ENCODE measurements around the gene KRTAP9-2.
"Not testable (repeated sequence)": the region's sequence is repeated elsewhere in the genome, so short reads cannot be mapped to it uniquely, and the experiment has no call there.

KRTAP9-2 gene

GRCh38 chr17:41237116-41237515 lies 10.7 kb downstream of the KRTAP9-2 start:
- not testable (repeated sequence) for DNase-seq (ENCODE audit: low read depth)

- DNase-seq (ENCODE audit: low read depth), result not testable (repeated sequence)
Measured at GRCh38 chr17:41237949-41238437, 11.5 kb downstream of the KRTAP9-2 start, which contains the start of gene KRTAP9-8. Gene KRTAP9-8, plus strand, starts transcription at chr17:41237999. Its CDS starts 53 bp downstream, at chr17:41238052.

- DNase-seq (ENCODE audit: low read depth), result not testable (repeated sequence)
Measured at GRCh38 chr17:41246995-41247787, 20.7 kb downstream of the KRTAP9-2 start.

GRCh38 chr17:41249637-41250240 lies 23.3 kb downstream of the KRTAP9-2 start, which contains the start of gene KRTAP9-4:
Gene KRTAP9-4, plus strand, starts transcription at chr17:41249687. Its CDS starts 34 bp downstream, at chr17:41249721.
- DNase-seq (ENCODE audit: low read depth), result not testable (repeated sequence)

- DNase-seq (ENCODE audit: low read depth), result no peak
Measured at GRCh38 chr17:41251261-41251660, 24.8 kb downstream of the KRTAP9-2 start.

- no peak for DNase-seq (ENCODE audit: low read depth)
Measured at GRCh38 chr17:41254861-41255260, 28.4 kb downstream of the KRTAP9-2 start.

GRCh38 chr17:41255381-41256290 lies 29.2 kb downstream of the KRTAP9-2 start, which contains the start of gene KRTAP9-9:
Gene KRTAP9-9, plus strand, starts transcription at chr17:41255384.
- not testable (repeated sequence) for DNase-seq (ENCODE audit: low read depth)

GRCh38 chr17:41256291-41256685 lies 29.8 kb downstream of the KRTAP9-2 start:
- DNase-seq (ENCODE audit: low read depth), result no peak

- no peak for DNase-seq (ENCODE audit: low read depth)
Measured at GRCh38 chr17:41258406-41258805, 32.0 kb downstream of the KRTAP9-2 start.

GRCh38 chr17:41263212-41263611 lies 36.8 kb downstream of the KRTAP9-2 start:
- no peak for DNase-seq (ENCODE audit: low read depth)

GRCh38 chr17:41264599-41264998 lies 38.2 kb downstream of the KRTAP9-2 start:
- DNase-seq (ENCODE audit: low read depth), result no peak

GRCh38 chr17:41265078-41265477 lies 38.6 kb downstream of the KRTAP9-2 start, which contains the start of gene KRTAP9-6:
Gene KRTAP9-6, plus strand, starts transcription at chr17:41265378. Its CDS starts 0 bp downstream, at chr17:41265378.
- DNase-seq (ENCODE audit: low read depth), result no peak

GRCh38 chr17:41267711-41268110 lies 41.3 kb downstream of the KRTAP9-2 start:
- DNase-seq (ENCODE audit: low read depth), result no peak

- not testable (repeated sequence) for DNase-seq (ENCODE audit: low read depth)
Measured at GRCh38 chr17:41271323-41271722, 44.9 kb downstream of the KRTAP9-2 start.

GRCh38 chr17:41271858-41272257 lies 45.4 kb downstream of the KRTAP9-2 start:
- DNase-seq (ENCODE audit: low read depth), result no peak

GRCh38 chr17:41275648-41276190 lies 49.3 kb downstream of the KRTAP9-2 start, which contains the start of gene KRTAP9-7:
Gene KRTAP9-7, plus strand, starts transcription at chr17:41275698. Its CDS starts 0 bp downstream, at chr17:41275698.
- DNase-seq (ENCODE audit: low read depth), result not testable (repeated sequence)

Data from T follicular helper cell (primary cell).